ENCODE results near the gene TESK2.

TESK2 gene

GRCh38 chr1:45429561-45430159 is 61.3 kb downstream of the TESK2 start:
- Histone ChIP-seq H3K79me2 (ENCODE audit: control insufficient read depth, insufficient read depth, low read length) (no peaks in the 10 kb centered on the region), H3K9ac (ENCODE audit: low read length) (no peak overlapping the region), H4K8ac (ENCODE audit: low read depth, low read length) (no peak overlapping the region), H3K36me3 (ENCODE audit: control insufficient read depth, insufficient read depth, low read length) (no peaks in the 10 kb centered on the region), H3K4ac (ENCODE audit: low read depth, low read length) (no peak overlapping the region), H3K4me2 (ENCODE audit: low read length) (no peak overlapping the region), H3K18ac (ENCODE audit: low read length) (no peak overlapping the region), H3K27me3 (ENCODE audit: insufficient read depth, low read length, poor library complexity) (peaks cover 2% of the 10 kb centered on the region), H3K23ac (ENCODE audit: low read length) (no peak overlapping the region), H2BK15ac (replicated peaks; ENCODE audit: low read depth) (no peak overlapping the region), H2BK5ac (ENCODE audit: low read length) (no peak overlapping the region), H2BK120ac (ENCODE audit: low read depth, low read length) (no peak overlapping the region), H3K27ac (ENCODE audit: low read depth, low read length) (no peak overlapping the region), H3K4me1 (ENCODE audit: control insufficient read depth, low read depth, low read length) (no peaks in the 10 kb centered on the region), H4K5ac (ENCODE audit: low read length) (no peak overlapping the region), H3K56ac (ENCODE audit: low read length) (no peak overlapping the region), H3K4me3 (ENCODE audit: low read length) (no peak overlapping the region), H3K79me1 (ENCODE audit: low read length) (no peaks in the 10 kb centered on the region), H2AK5ac (ENCODE audit: low read length) (no peak overlapping the region)
- no CpG with 5 or more reads among the region's 4 CpGs for WGBS (ENCODE audit: extremely low coverage, insufficient coverage, low lambda C conversion rate)
- no peak for DNase-seq

DNA sequence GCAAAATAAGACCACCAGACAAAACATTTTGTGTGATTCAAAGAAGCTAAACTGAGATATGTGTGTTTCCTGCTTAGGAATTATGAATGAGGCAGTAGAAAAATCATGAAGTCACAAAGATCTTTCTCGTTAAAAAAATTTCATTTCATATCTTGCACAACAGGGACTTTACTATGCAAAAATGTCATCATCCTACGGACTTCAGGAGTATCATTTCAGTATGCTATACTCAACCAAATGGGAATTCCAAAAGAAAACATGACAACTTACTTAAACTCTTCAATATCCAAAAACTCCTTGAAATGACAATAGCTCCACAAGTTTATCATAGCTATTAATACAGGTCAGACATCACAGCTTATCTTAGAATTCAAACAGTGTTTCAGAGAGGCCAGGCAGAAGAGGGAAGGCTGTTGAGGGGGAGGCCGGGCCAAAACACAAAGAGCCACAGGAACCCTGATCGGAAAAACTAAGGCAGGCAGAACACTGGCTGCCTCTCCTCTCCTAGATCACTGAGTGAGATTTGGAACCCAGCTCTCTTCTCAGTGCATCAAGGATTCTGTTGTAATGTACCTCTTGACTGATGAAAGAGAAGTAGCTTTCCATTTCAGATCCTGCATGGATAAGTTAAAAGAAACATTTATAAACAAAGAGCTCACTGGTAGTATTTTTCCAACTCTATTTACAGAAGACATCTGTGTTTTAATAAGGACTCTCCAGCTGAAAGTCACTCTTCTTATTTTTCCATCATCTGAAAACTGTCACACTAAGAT is 66.9 kb downstream of the TESK2 start:
- no peak overlapping the region for H3K4me2 ChIP-seq (ENCODE audit: low read length)
- no peaks in the 10 kb centered on the region for H3K4me1 ChIP-seq (ENCODE audit: control insufficient read depth, low read depth, low read length)
- H3K4me3 ChIP-seq (ENCODE audit: low read length): no peak overlapping the region
- H2BK120ac ChIP-seq (ENCODE audit: low read depth, low read length): no peak overlapping the region
- H3K79me2 ChIP-seq (ENCODE audit: control insufficient read depth, insufficient read depth, low read length): no peaks in the 10 kb centered on the region
- no peak overlapping the region for H3K4ac ChIP-seq (ENCODE audit: low read depth, low read length)
- no peak overlapping the region for H2BK15ac ChIP-seq (replicated peaks; ENCODE audit: low read depth)
- no peak overlapping the region for H3K56ac ChIP-seq (ENCODE audit: low read length)
- no peaks in the 10 kb centered on the region for H3K79me1 ChIP-seq (ENCODE audit: low read length)
- no peak overlapping the region for H2BK5ac ChIP-seq (ENCODE audit: low read length)
- no peak overlapping the region for H2AK5ac ChIP-seq (ENCODE audit: low read length)
- H3K27me3 ChIP-seq (ENCODE audit: insufficient read depth, low read length, poor library complexity): no peaks in the 10 kb centered on the region
- H3K23ac ChIP-seq (ENCODE audit: low read length): no peak overlapping the region
- no CpG with 5 or more reads among the region's 4 CpGs for WGBS (ENCODE audit: extremely low coverage, insufficient coverage, low lambda C conversion rate)
- no peak overlapping the region for H4K5ac ChIP-seq (ENCODE audit: low read length)
- DNase-seq: no peak
- no peaks in the 10 kb centered on the region for H3K36me3 ChIP-seq (ENCODE audit: control insufficient read depth, insufficient read depth, low read length)
- H3K18ac ChIP-seq (ENCODE audit: low read length): no peak overlapping the region
- no peak overlapping the region for H3K27ac ChIP-seq (ENCODE audit: low read depth, low read length)
- H4K8ac ChIP-seq (ENCODE audit: low read depth, low read length): no peak overlapping the region
- no peak overlapping the region for H3K9ac ChIP-seq (ENCODE audit: low read length)

DNA sequence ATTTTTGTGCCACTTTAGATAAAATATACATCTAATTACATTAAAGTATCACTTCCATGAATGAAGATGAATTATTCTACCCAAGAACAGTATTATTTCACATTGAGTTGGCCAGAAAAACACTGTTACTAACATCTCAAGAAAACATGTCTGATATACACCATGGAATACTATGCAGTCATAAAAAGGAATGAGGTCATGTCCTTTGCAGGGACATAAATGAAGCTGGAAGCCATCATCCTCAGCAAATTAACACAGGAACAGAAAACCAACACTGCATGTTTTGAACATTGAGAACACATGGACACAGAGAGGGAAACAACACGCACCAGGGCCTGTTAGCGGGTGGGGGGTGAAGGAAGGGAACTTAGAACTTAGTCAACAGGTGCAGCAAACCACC is 69.0 kb downstream of the TESK2 start:
- Histone ChIP-seq H3K79me1 (ENCODE audit: low read length) (no peaks in the 10 kb centered on the region), H3K4me2 (ENCODE audit: low read length) (no peak overlapping the region), H3K4me3 (ENCODE audit: low read length) (no peak overlapping the region), H3K18ac (ENCODE audit: low read length) (no peak overlapping the region), H4K8ac (ENCODE audit: low read depth, low read length) (no peak overlapping the region), H2BK5ac (ENCODE audit: low read length) (no peak overlapping the region), H3K4ac (ENCODE audit: low read depth, low read length) (no peak overlapping the region), H2BK120ac (ENCODE audit: low read depth, low read length) (no peak overlapping the region), H2AK5ac (ENCODE audit: low read length) (no peak overlapping the region), H3K9ac (ENCODE audit: low read length) (no peak overlapping the region), H3K23ac (ENCODE audit: low read length) (no peak overlapping the region), H4K5ac (ENCODE audit: low read length) (no peak overlapping the region), H3K27ac (ENCODE audit: low read depth, low read length) (no peak overlapping the region), H3K36me3 (ENCODE audit: control insufficient read depth, insufficient read depth, low read length) (no peaks in the 10 kb centered on the region), H2BK15ac (replicated peaks; ENCODE audit: low read depth) (no peak overlapping the region), H3K56ac (ENCODE audit: low read length) (no peak overlapping the region), H3K4me1 (ENCODE audit: control insufficient read depth, low read depth, low read length) (no peaks in the 10 kb centered on the region), H3K27me3 (ENCODE audit: insufficient read depth, low read length, poor library complexity) (no peaks in the 10 kb centered on the region), H3K79me2 (ENCODE audit: control insufficient read depth, insufficient read depth, low read length) (no peaks in the 10 kb centered on the region)
- WGBS (ENCODE audit: extremely low coverage, insufficient coverage, low lambda C conversion rate): no CpG with 5 or more reads among the region's 2 CpGs
- no peak for DNase-seq

- no peak overlapping the region for H3K4me2 ChIP-seq (ENCODE audit: low read length)
- H3K4me1 ChIP-seq (ENCODE audit: control insufficient read depth, low read depth, low read length): no peaks in the 10 kb centered on the region
- H3K27me3 ChIP-seq (ENCODE audit: insufficient read depth, low read length, poor library complexity): no peaks in the 10 kb centered on the region
These were observed 76.2 kb downstream of the TESK2 start for GRCh38 chr1:45414746-45415145.

GRCh38 chr1:45412899-45413298 is 78.1 kb downstream of the TESK2 start:
- H3K27ac ChIP-seq (ENCODE audit: low read depth, low read length): no peak overlapping the region
- H3K79me2 ChIP-seq (ENCODE audit: control insufficient read depth, insufficient read depth, low read length): no peaks in the 10 kb centered on the region
- no peak overlapping the region for H3K4me3 ChIP-seq (ENCODE audit: low read length)
- no peak overlapping the region for H3K9ac ChIP-seq (ENCODE audit: low read length)
- no peaks in the 10 kb centered on the region for H3K27me3 ChIP-seq (ENCODE audit: insufficient read depth, low read length, poor library complexity)
- no peak overlapping the region for H2BK120ac ChIP-seq (ENCODE audit: low read depth, low read length)
- no CpG with 5 or more reads among the region's 2 CpGs for WGBS (ENCODE audit: extremely low coverage, insufficient coverage, low lambda C conversion rate)
- H3K36me3 ChIP-seq (ENCODE audit: control insufficient read depth, insufficient read depth, low read length): no peaks in the 10 kb centered on the region
- no peak overlapping the region for H3K4ac ChIP-seq (ENCODE audit: low read depth, low read length)
- H3K18ac ChIP-seq (ENCODE audit: low read length): no peak overlapping the region
- H4K5ac ChIP-seq (ENCODE audit: low read length): no peak overlapping the region
- H2BK5ac ChIP-seq (ENCODE audit: low read length): no peak overlapping the region
- no peak overlapping the region for H4K8ac ChIP-seq (ENCODE audit: low read depth, low read length)
- no peak for DNase-seq
- no peaks in the 10 kb centered on the region for H3K79me1 ChIP-seq (ENCODE audit: low read length)
- H3K23ac ChIP-seq (ENCODE audit: low read length): no peak overlapping the region
- no peak overlapping the region for H2AK5ac ChIP-seq (ENCODE audit: low read length)
- H3K4me2 ChIP-seq (ENCODE audit: low read length): no peak overlapping the region
- H2BK15ac ChIP-seq (replicated peaks; ENCODE audit: low read depth): no peak overlapping the region
- H3K4me1 ChIP-seq (ENCODE audit: control insufficient read depth, low read depth, low read length): no peaks in the 10 kb centered on the region
- H3K56ac ChIP-seq (ENCODE audit: low read length): no peak overlapping the region

More at GRCh38 chr1:45414746-45415145, 76.2 kb downstream of the TESK2 start:
- Histone ChIP-seq H3K4ac (ENCODE audit: low read depth, low read length) (no peak overlapping the region), H2BK15ac (replicated peaks; ENCODE audit: low read depth) (no peak overlapping the region), H3K27ac (ENCODE audit: low read depth, low read length) (no peak overlapping the region), H3K79me1 (ENCODE audit: low read length) (no peaks in the 10 kb centered on the region), H2AK5ac (ENCODE audit: low read length) (no peak overlapping the region), H3K36me3 (ENCODE audit: control insufficient read depth, insufficient read depth, low read length) (no peaks in the 10 kb centered on the region), H3K18ac (ENCODE audit: low read length) (no peak overlapping the region), H4K5ac (ENCODE audit: low read length) (no peak overlapping the region), H3K23ac (ENCODE audit: low read length) (no peak overlapping the region), H3K4me3 (ENCODE audit: low read length) (no peak overlapping the region), H3K9ac (ENCODE audit: low read length) (no peak overlapping the region), H2BK5ac (ENCODE audit: low read length) (no peak overlapping the region), H4K8ac (ENCODE audit: low read depth, low read length) (no peak overlapping the region), H3K79me2 (ENCODE audit: control insufficient read depth, insufficient read depth, low read length) (no peaks in the 10 kb centered on the region), H2BK120ac (ENCODE audit: low read depth, low read length) (no peak overlapping the region), H3K56ac (ENCODE audit: low read length) (no peak overlapping the region)
- WGBS (ENCODE audit: extremely low coverage, insufficient coverage, low lambda C conversion rate): no CpG with 5 or more reads among the region's 6 CpGs
- no peak for DNase-seq
